Trophoblast cell (in vitro differentiated cells and primary cell): ENCODE measurements around the gene PCSK4.

Experiments
- DNase-seq, 2 donors: peaks; one replicate each; pipeline ENCODE4 v3.0.0-alpha.2; 2016
- H2AFZ ChIP-seq: 2 replicates; pipeline ENCODE4 v1.6.1; 2013; ENCODE audit warnings: low read length, moderate library complexity, mild to moderate bottlenecking; ENCODE audit not compliant: insufficient read depth, poor library complexity
- H2AK5ac ChIP-seq: 2 replicates; pipeline ENCODE4 v1.6.1; 2013; ENCODE audit warnings: mild to moderate bottlenecking, low read length
- H2BK120ac ChIP-seq: 2 replicates; pipeline ENCODE4 v1.6.1; 2013; ENCODE audit warnings: low read length, mild to moderate bottlenecking, moderate library complexity; ENCODE audit not compliant: insufficient read depth, poor library complexity
- H2BK12ac ChIP-seq: 2 replicates; pipeline ENCODE4 v1.6.1; 2013; ENCODE audit warnings: mild to moderate bottlenecking, low read length, moderate library complexity
- H2BK5ac ChIP-seq: 2 replicates; pipeline ENCODE4 v1.6.1; 2013; ENCODE audit warnings: low read length, low read depth, moderate library complexity, mild to moderate bottlenecking; ENCODE audit not compliant: poor library complexity
- H3K14ac ChIP-seq: 2 replicates; pipeline ENCODE4 v1.6.1; 2013; ENCODE audit warnings: mild to moderate bottlenecking, low read length
- H3K18ac ChIP-seq: 2 replicates; pipeline ENCODE4 v1.6.1; 2013; ENCODE audit warnings: mild to moderate bottlenecking, low read length
- H3K23ac ChIP-seq: 2 replicates; pipeline ENCODE4 v1.6.1; 2013; ENCODE audit warnings: low read length
- H3K27ac ChIP-seq: 2 replicates; pipeline ENCODE4 v1.5.1; 2013; ENCODE audit warnings: low read depth, mild to moderate bottlenecking, inconsistent platforms, low read length, moderate library complexity
- H3K27me3 ChIP-seq: 2 replicates; pipeline ENCODE4 v1.6.1; 2013; ENCODE audit warnings: inconsistent platforms, mild to moderate bottlenecking, low read length, moderate library complexity; ENCODE audit not compliant: insufficient read depth
- H3K36me3 ChIP-seq, 2 experiments: 1 replicate in 1 of 2; 2 replicates in 1 of 2; pipeline ENCODE4 v1.6.1; 2013; ENCODE audit warnings: low read length in 2 of 2, mild to moderate bottlenecking in 2 of 2, moderate library complexity in 1 of 2; ENCODE audit not compliant: insufficient read depth in 2 of 2, control insufficient read depth in 1 of 2
- H3K4ac ChIP-seq: 2 replicates; pipeline ENCODE4 v1.6.1; 2013; ENCODE audit warnings: low read depth, mild to moderate bottlenecking, low read length, moderate library complexity
- H3K4me1 ChIP-seq, 2 experiments: 1 replicate in 1 of 2; 2 replicates in 1 of 2; pipeline ENCODE4 v1.6.1; 2013; ENCODE audit warnings: low read length in 2 of 2, mild to moderate bottlenecking in 2 of 2, moderate library complexity in 1 of 2; ENCODE audit not compliant: insufficient read depth in 2 of 2, control insufficient read depth in 1 of 2
- H3K4me2 ChIP-seq: 2 replicates; pipeline ENCODE4 v1.6.1; 2013; ENCODE audit warnings: inconsistent platforms, mild to moderate bottlenecking, low read length, moderate library complexity
- H3K4me3 ChIP-seq: 2 replicates; pipeline ENCODE4 v1.5.1; 2013; ENCODE audit warnings: mild to moderate bottlenecking, low read depth, low read length, inconsistent platforms
- H3K79me1 ChIP-seq: one replicate; pipeline ENCODE4 v1.6.1; 2013; ENCODE audit warnings: low read length
- H3K79me2 ChIP-seq: 2 replicates; pipeline ENCODE4 v1.6.1; 2013; ENCODE audit warnings: low read length, mild to moderate bottlenecking; ENCODE audit not compliant: control insufficient read depth, insufficient read depth, poor library complexity
- H3K9ac ChIP-seq: 2 replicates; pipeline ENCODE4 v1.6.1; 2013; ENCODE audit warnings: mild to moderate bottlenecking, low read length
- H3K9me3 ChIP-seq: 2 replicates; pipeline ENCODE4 v1.6.1; 2013; ENCODE audit warnings: low read depth, mild to moderate bottlenecking, control low read depth, inconsistent platforms, low read length; ENCODE audit not compliant: insufficient read depth
- H4K12ac ChIP-seq: 2 replicates; pipeline ENCODE4 v1.6.1; 2013; ENCODE audit warnings: low read depth, mild to moderate bottlenecking, low read length, moderate library complexity
- H4K8ac ChIP-seq: 2 replicates; pipeline ENCODE4 v1.6.1; 2013; ENCODE audit warnings: low read depth, mild to moderate bottlenecking, low read length, moderate library complexity
- H4K91ac ChIP-seq: one replicate; pipeline ENCODE4 v1.6.1; 2013; ENCODE audit warnings: low read depth, mild to moderate bottlenecking, low read length, moderate library complexity
- WGBS: extraction: QIAGEN DNeasy Blood & Tissue Kit; methylation state at CpG from one replicate; pipeline ENCODE4 v1.1.7; 2013; ENCODE audit warnings: missing lambda C conversion rate; ENCODE audit not compliant: insufficient read length, insufficient coverage; ENCODE audit errors: extremely low coverage; 5-methylcytosine and 5-hydroxymethylcytosine counted together

The PCSK4 gene

DNA sequence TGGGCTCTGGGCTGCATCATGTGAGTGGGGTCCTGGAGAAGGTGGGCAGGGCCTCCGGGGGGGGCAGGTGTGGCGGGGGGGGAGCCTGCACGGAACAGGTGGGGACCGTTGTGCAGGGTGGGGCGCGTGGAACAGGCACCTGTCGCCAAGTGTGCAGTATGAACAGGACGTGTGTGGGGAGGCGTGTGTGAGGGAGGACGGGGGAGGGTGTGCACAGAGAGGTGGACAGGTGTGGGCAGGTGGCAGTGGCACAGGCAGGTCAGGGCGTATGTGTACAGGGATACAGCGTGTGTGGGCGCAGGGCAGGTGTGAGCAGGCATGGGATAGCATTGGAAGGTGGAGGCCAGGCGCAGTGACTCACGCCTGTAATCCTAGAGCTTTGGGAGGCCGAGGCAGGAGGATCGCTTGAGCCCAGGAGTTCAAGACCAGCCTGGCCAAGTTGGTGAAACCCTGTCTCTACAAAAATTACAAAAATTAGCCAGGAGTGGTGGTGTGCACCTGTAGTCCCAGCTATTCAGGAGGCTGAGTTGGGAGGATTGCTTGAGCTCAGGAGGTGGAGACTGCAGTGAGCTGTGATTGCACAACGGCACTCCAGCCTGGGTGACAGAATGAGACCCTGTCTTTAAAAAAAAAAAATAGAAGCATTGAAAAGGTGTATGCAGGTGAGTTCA is 37.0 kb upstream of the PCSK4 start:
- Histone ChIP-seq H2BK5ac (no peak overlapping the region), H3K18ac (no peak overlapping the region)
- no CpG with 5 or more reads among the region's 18 CpGs for WGBS

DNA sequence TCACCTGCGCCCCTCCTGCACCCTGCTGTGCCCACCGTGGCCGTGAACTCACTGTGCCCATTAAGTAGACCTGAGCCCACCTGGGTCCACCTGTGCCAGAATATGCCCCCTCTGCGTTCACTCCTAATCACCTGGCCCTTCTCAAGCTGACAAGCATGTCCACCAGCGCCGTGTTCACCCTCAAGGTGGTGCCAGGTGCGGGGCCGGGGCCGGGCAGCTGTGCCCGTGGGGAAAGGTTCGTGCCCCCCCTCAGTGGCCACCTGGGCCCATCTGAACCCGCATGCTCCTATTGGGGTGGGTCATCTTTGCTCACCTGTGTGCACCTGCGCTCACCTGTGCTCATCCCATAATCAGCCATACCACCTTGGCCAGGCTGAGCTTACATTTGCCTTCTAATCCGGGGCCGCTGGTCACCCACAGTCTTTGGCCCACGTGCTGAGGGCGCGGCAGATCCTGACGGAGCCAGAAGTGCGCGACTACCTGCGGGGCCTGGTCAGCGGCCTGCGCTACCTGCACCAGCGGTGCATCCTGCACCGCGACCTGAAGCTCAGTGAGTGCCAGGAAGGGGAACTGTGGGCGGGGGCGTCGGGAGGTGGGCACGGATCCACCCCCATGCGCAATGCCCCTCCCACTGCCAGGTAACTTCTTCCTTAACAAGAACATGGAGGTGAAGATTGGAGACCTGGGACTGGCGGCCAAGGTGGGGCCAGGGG is 36.1 kb upstream of the PCSK4 start:
- Histone ChIP-seq H3K4me2 (no peak overlapping the region), H3K18ac (no peak overlapping the region), H3K27ac (no peak overlapping the region), H2BK5ac (no peak overlapping the region), H4K91ac (no peak overlapping the region), H3K4me3 (no peak overlapping the region), H3K9ac (no peak overlapping the region), H3K79me1 (no peaks in the 10 kb centered on the region), H3K79me2 (no peaks in the 10 kb centered on the region), H3K36me3 (no peaks in the 10 kb centered on the region), H3K4me1 (no peaks in the 10 kb centered on the region), H2AK5ac (no peak overlapping the region), H3K27me3 (peaks cover 20% of the 10 kb centered on the region), H3K23ac (no peak overlapping the region), H2BK12ac (no peak overlapping the region), H4K8ac (no peak overlapping the region), H3K4ac (no peak overlapping the region), H3K9me3 (peaks cover 19% of the 10 kb centered on the region), H4K12ac (no peak overlapping the region), H2BK120ac (no peak overlapping the region), H2AFZ (no peak overlapping the region), H3K14ac (no peak overlapping the region)
- DNase-seq = no peak
- no CpG with 5 or more reads among the region's 33 CpGs for WGBS

More for the DNA sequence above, 37.0 kb upstream of the PCSK4 start:
- Histone ChIP-seq H2AK5ac (no peak overlapping the region), H3K27ac (no peak overlapping the region), H3K79me2 (no peaks in the 10 kb centered on the region), H4K8ac (no peak overlapping the region), H2AFZ (no peak overlapping the region), H3K23ac (no peak overlapping the region), H4K12ac (no peak overlapping the region), H3K4me2 (no peak overlapping the region), H2BK12ac (no peak overlapping the region), H3K79me1 (no peaks in the 10 kb centered on the region), H3K14ac (no peak overlapping the region), H3K4me3 (no peak overlapping the region), H3K36me3 (no peaks in the 10 kb centered on the region), H3K9ac (no peak overlapping the region), H4K91ac (no peak overlapping the region), H3K4me1 (no peaks in the 10 kb centered on the region), H3K9me3 (peaks cover 20% of the 10 kb centered on the region), H3K4ac (no peak overlapping the region), H2BK120ac (no peak overlapping the region), H3K27me3 (peaks cover 20% of the 10 kb centered on the region)
- DNase-seq = peak in 1 of 2 donors; percentile 42

DNA sequence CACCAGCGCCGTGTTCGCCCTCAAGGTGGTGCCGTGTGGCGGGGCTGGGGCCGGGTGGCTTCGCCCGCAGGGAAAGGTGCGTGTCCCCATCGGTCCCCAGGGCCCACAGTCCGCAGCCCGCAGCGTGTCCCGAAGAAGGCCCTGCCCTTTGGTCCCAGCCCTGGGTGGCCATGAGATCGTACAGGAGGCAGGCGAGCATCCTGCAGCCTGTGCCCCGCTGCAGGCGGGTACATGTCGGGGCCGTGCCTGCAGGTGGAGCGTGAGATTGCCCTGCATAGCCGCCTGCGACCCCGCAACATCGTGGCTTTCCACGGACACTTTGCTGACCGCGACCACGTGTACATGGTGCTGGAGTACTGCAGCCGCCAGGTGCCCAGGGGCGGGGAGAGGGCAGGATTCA is 35.2 kb upstream of the PCSK4 start:
- no peak overlapping the region for H3K23ac ChIP-seq
- H3K4ac ChIP-seq = no peak overlapping the region
- H3K4me3 ChIP-seq = no peak overlapping the region
- DNase-seq = peak in 1 of 2 donors; percentile 27
- peaks cover 20% of the 10 kb centered on the region for H3K27me3 ChIP-seq
- H4K91ac ChIP-seq = no peak overlapping the region
- no peak overlapping the region for H3K27ac ChIP-seq
- no peak overlapping the region for H4K12ac ChIP-seq
- no peaks in the 10 kb centered on the region for H3K36me3 ChIP-seq
- H3K79me1 ChIP-seq = no peaks in the 10 kb centered on the region
- no peak overlapping the region for H2BK12ac ChIP-seq
- WGBS = no CpG with 5 or more reads among the region's 31 CpGs
- no peak overlapping the region for H2BK5ac ChIP-seq
- H3K9ac ChIP-seq = no peak overlapping the region
- peaks cover 19% of the 10 kb centered on the region for H3K9me3 ChIP-seq
- H2AK5ac ChIP-seq = no peak overlapping the region
- no peak overlapping the region for H2BK120ac ChIP-seq
- H2AFZ ChIP-seq = no peak overlapping the region
- no peaks in the 10 kb centered on the region for H3K4me1 ChIP-seq
- no peaks in the 10 kb centered on the region for H3K79me2 ChIP-seq
- no peak overlapping the region for H4K8ac ChIP-seq
- H3K18ac ChIP-seq = no peak overlapping the region
- no peak overlapping the region for H3K4me2 ChIP-seq
- no peak overlapping the region for H3K14ac ChIP-seq

DNA sequence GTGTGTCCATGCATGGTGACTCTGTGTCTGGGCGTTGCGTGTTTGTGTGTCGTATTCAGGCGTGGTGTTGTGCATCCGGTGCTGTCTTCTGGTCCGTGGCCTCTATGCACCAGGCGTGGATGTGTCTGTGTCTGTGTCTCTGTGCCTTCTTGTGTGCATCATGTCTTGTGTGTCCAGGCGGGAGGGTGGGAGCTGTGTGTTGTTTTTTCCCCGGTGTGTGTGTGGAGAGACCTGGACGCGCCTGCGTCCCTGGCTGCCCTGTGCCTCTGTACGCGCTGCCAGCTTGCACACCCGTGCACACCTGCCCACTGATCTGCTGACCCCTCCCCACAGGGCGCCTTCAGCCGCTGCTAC is 34.8 kb upstream of the PCSK4 start:
- no CpG with 5 or more reads among the region's 17 CpGs for WGBS
- Histone ChIP-seq H3K4me2 (no peak overlapping the region), H3K23ac (no peak overlapping the region), H4K12ac (no peak overlapping the region), H3K27ac (no peak overlapping the region), H2BK12ac (no peak overlapping the region), H3K27me3 (peaks cover 20% of the 10 kb centered on the region), H2BK120ac (no peak overlapping the region), H3K9ac (no peak overlapping the region), H2AFZ (no peak overlapping the region), H4K8ac (no peak overlapping the region), H3K4ac (no peak overlapping the region), H3K4me1 (no peaks in the 10 kb centered on the region), H3K14ac (no peak overlapping the region), H3K36me3 (no peaks in the 10 kb centered on the region), H3K79me1 (no peaks in the 10 kb centered on the region), H2AK5ac (no peak overlapping the region), H3K4me3 (peak overlapping the region; percentile 23), H4K91ac (no peak overlapping the region), H3K18ac (no peak overlapping the region), H3K79me2 (no peaks in the 10 kb centered on the region), H3K9me3 (peaks cover 19% of the 10 kb centered on the region), H2BK5ac (no peak overlapping the region)
- DNase-seq = no peak
